Measurements from ENCODE around the gene TK1. TPM values are rescaled to one million over a fixed set of nuclear protein-coding genes. Genes with fewer than 3 reads are reported as not detected.
"Not testable (repeated sequence)": the region's sequence is repeated elsewhere in the genome, so short reads cannot be mapped to it uniquely, and the experiment has no call there.

TK1 gene
- total RNA-seq, 1 donor from 2014 or later: 6.6 TPM

- H3K4me1 ChIP-seq: peaks cover 71% of the 10 kb centered on the region
Observed at GRCh38 chr17:78141437-78142118, 45.3 kb downstream of the TK1 start.

GRCh38 chr17:78140169-78141051, 46.4 kb downstream of the TK1 start:
- intact Hi-C loops (cut with DNase I): no loop called here
- ATAC-seq: peak; percentile 91 to 93
- TF ChIP-seq CTCF (IDR thresholded peaks at IDR 0.05): no peak
- H3K36me3 ChIP-seq: peaks cover 2% of the 10 kb centered on the region
- H3K4me3 ChIP-seq: peak overlapping the region; percentile 27
- DNase-seq: peak; percentile 99
- H3K9me3 ChIP-seq: no peaks in the 10 kb centered on the region
- H3K27me3 ChIP-seq (ENCODE audit: low read depth): no peaks in the 10 kb centered on the region
- H3K27ac ChIP-seq: peak overlapping the region; percentile 67
- peaks cover 60% of the 10 kb centered on the region for H3K4me1 ChIP-seq

More at GRCh38 chr17:78141437-78142118, 45.3 kb downstream of the TK1 start:
- Histone ChIP-seq H3K27me3 (ENCODE audit: low read depth) (no peaks in the 10 kb centered on the region), H3K36me3 (no peaks in the 10 kb centered on the region), H3K4me3 (no peak overlapping the region), H3K9me3 (no peaks in the 10 kb centered on the region), H3K27ac (peak overlapping the region; percentile 67)
- DNase-seq (no peak), ATAC-seq (no peak)
- no peak for TF ChIP-seq CTCF (IDR thresholded peaks at IDR 0.05)
- intact Hi-C loops (cut with DNase I): no loop called here

- H3K9me3 ChIP-seq; DNase-seq; intact Hi-C loops (cut with DNase I); H3K27me3 ChIP-seq (ENCODE audit: low read depth); H3K36me3 ChIP-seq; ATAC-seq: not testable (repeated sequence)
- Histone ChIP-seq H3K27ac (peak overlapping the region; percentile 47), H3K4me1 (peaks cover 54% of the 10 kb centered on the region), H3K4me3 (peak overlapping the region; percentile 4)
Observed at GRCh38 chr17:78139861-78140168, 47.0 kb downstream of the TK1 start.

- Histone ChIP-seq H3K27ac (peak overlapping the region; percentile 18), H3K9me3 (no peaks in the 10 kb centered on the region), H3K4me1 (peaks cover 50% of the 10 kb centered on the region), H3K4me3 (no peak overlapping the region), H3K36me3 (peaks cover 17% of the 10 kb centered on the region), H3K27me3 (ENCODE audit: low read depth) (no peaks in the 10 kb centered on the region)
- intact Hi-C loops (cut with DNase I): no loop called here
- TF ChIP-seq CTCF (IDR thresholded peaks at IDR 0.05): no peak
- ATAC-seq: no peak
- no peak for DNase-seq
Observed at GRCh38 chr17:78138204-78139060, 48.4 kb downstream of the TK1 start.

- no peak for DNase-seq
- TF ChIP-seq CTCF (IDR thresholded peaks at IDR 0.05): peak; percentile 37
- peaks cover 53% of the 10 kb centered on the region for H3K4me1 ChIP-seq
- no peaks in the 10 kb centered on the region for H3K9me3 ChIP-seq
- no peak overlapping the region for H3K4me3 ChIP-seq
- intact Hi-C loops (cut with DNase I): no loop called here
- H3K36me3 ChIP-seq: peaks cover 17% of the 10 kb centered on the region
- no peak for ATAC-seq
- H3K27me3 ChIP-seq (ENCODE audit: low read depth): no peaks in the 10 kb centered on the region
- H3K27ac ChIP-seq: no peak overlapping the region
Observed at GRCh38 chr17:78137392-78138203, 49.3 kb downstream of the TK1 start.
